ENCODE results near the gene ZHX3. TPM values are rescaled to one million over a fixed set of nuclear protein-coding genes. Genes with fewer than 3 reads are reported as not detected.

Gene ZHX3
- total and polyA plus RNA-seq, 2 donors from 2014 or later = 24.7 to 153 TPM

GRCh38 chr20:41145317-41145716 is 172.2 kb downstream of the ZHX3 start:
- no peak overlapping the region for H3K9ac ChIP-seq (ENCODE audit: low read length in 3 of 3)
- H3K4me3 ChIP-seq (ENCODE audit: low read length in 3 of 3) = no peak overlapping the region
- FAIRE-seq (no peak), DNase-seq (peak in 1 of 5 donors; percentile 32)
- no peak overlapping the region for H3K27ac ChIP-seq (ENCODE audit: low read depth in 2 of 2, low read length in 2 of 2)
- intact Hi-C loops (cut with DNase I) = no loop called here
- H3K4me1 ChIP-seq (ENCODE audit: control insufficient read depth in 2 of 3, insufficient read depth in 2 of 3, low read depth in 1 of 3, low read length in 3 of 3) = peaks cover 0 to 63% (median 55%) of the 10 kb centered on the region in 3 donors
- TF ChIP-seq CTCF (IDR thresholded peaks at IDR 0.05; ENCODE audit: borderline replicate concordance, extremely low read depth, insufficient read depth) = no peak
- H3K9me3 ChIP-seq (ENCODE audit: control insufficient read depth in 2 of 3, insufficient read depth in 1 of 3, low read length in 3 of 3) = no peaks in the 10 kb centered on the region
- no peaks in the 10 kb centered on the region for H3K27me3 ChIP-seq (ENCODE audit: control insufficient read depth, insufficient read depth, low read length)
- peaks cover 0 to 5% (median 0%) of the 10 kb centered on the region in 3 donors for H3K36me3 ChIP-seq (ENCODE audit: control insufficient read depth in 2 of 3, insufficient read depth in 3 of 3, low read length in 3 of 3)

- no peak for FAIRE-seq
- intact Hi-C loops (cut with DNase I) = no loop called here
- Histone ChIP-seq H3K27ac (ENCODE audit: low read depth in 2 of 2, low read length in 2 of 2) (no peak overlapping the region), H3K9me3 (ENCODE audit: control insufficient read depth in 2 of 3, insufficient read depth in 1 of 3, low read length in 3 of 3) (no peaks in the 10 kb centered on the region), H3K36me3 (ENCODE audit: control insufficient read depth in 2 of 3, insufficient read depth in 3 of 3, low read length in 3 of 3) (peaks cover 0 to 5% (median 0%) of the 10 kb centered on the region in 3 donors), H3K4me3 (ENCODE audit: low read length in 3 of 3) (no peak overlapping the region), H3K4me1 (ENCODE audit: control insufficient read depth in 2 of 3, insufficient read depth in 2 of 3, low read depth in 1 of 3, low read length in 3 of 3) (peaks cover 0 to 70% (median 63%) of the 10 kb centered on the region in 3 donors), H3K9ac (ENCODE audit: low read length in 3 of 3) (no peak overlapping the region), H3K27me3 (ENCODE audit: control insufficient read depth, insufficient read depth, low read length) (no peaks in the 10 kb centered on the region)
- no peak for DNase-seq
- TF ChIP-seq CTCF (IDR thresholded peaks at IDR 0.05; ENCODE audit: borderline replicate concordance, extremely low read depth, insufficient read depth) = no peak
Observed at GRCh38 chr20:41143354-41143753, 174.2 kb downstream of the ZHX3 start.

GRCh38 chr20:41142919-41143318 is 174.6 kb downstream of the ZHX3 start:
- no peaks in the 10 kb centered on the region for H3K27me3 ChIP-seq (ENCODE audit: control insufficient read depth, insufficient read depth, low read length)
- H3K36me3 ChIP-seq (ENCODE audit: control insufficient read depth in 2 of 3, insufficient read depth in 3 of 3, low read length in 3 of 3) = peaks cover 0 to 5% (median 0%) of the 10 kb centered on the region in 3 donors
- H3K4me1 ChIP-seq (ENCODE audit: control insufficient read depth in 2 of 3, insufficient read depth in 2 of 3, low read depth in 1 of 3, low read length in 3 of 3) = peaks cover 0 to 67% (median 59%) of the 10 kb centered on the region in 3 donors
- TF ChIP-seq CTCF (IDR thresholded peaks at IDR 0.05; ENCODE audit: borderline replicate concordance, extremely low read depth, insufficient read depth) = no peak
- no peak for DNase-seq
- H3K9me3 ChIP-seq (ENCODE audit: control insufficient read depth in 2 of 3, insufficient read depth in 1 of 3, low read length in 3 of 3) = no peaks in the 10 kb centered on the region
- intact Hi-C loops (cut with DNase I) = no loop called here
- no peak overlapping the region for H3K9ac ChIP-seq (ENCODE audit: low read length in 3 of 3)
- FAIRE-seq = no peak
- H3K4me3 ChIP-seq (ENCODE audit: low read length in 3 of 3) = no peak overlapping the region
- H3K27ac ChIP-seq (ENCODE audit: low read depth in 2 of 2, low read length in 2 of 2) = no peak overlapping the region

- intact Hi-C loops (cut with DNase I) = no loop called here
- Histone ChIP-seq H3K36me3 (ENCODE audit: control insufficient read depth in 2 of 3, insufficient read depth in 3 of 3, low read length in 3 of 3) (peaks cover 0 to 5% (median 0%) of the 10 kb centered on the region in 3 donors), H3K4me3 (ENCODE audit: low read length in 3 of 3) (no peak overlapping the region), H3K4me1 (ENCODE audit: control insufficient read depth in 2 of 3, insufficient read depth in 2 of 3, low read depth in 1 of 3, low read length in 3 of 3) (peaks cover 0 to 63% (median 52%) of the 10 kb centered on the region in 3 donors), H3K27ac (ENCODE audit: low read depth in 2 of 2, low read length in 2 of 2) (no peak overlapping the region), H3K9me3 (ENCODE audit: control insufficient read depth in 2 of 3, insufficient read depth in 1 of 3, low read length in 3 of 3) (no peaks in the 10 kb centered on the region), H3K27me3 (ENCODE audit: control insufficient read depth, insufficient read depth, low read length) (no peaks in the 10 kb centered on the region), H3K9ac (ENCODE audit: low read length in 3 of 3) (no peak overlapping the region)
- FAIRE-seq (no peak), DNase-seq (no peak)
- TF ChIP-seq CTCF (IDR thresholded peaks at IDR 0.05; ENCODE audit: borderline replicate concordance, extremely low read depth, insufficient read depth) = no peak
Observed at GRCh38 chr20:41142245-41142644, 175.3 kb downstream of the ZHX3 start.

All from kidney (tissue), 14 donors.